ENCODE measurements around the gene GPR68. TPM values are rescaled to one million over a fixed set of nuclear protein-coding genes. Genes with fewer than 3 reads are reported as not detected.
"Not testable (repeated sequence)": the region's sequence is repeated elsewhere in the genome, so short reads cannot be mapped to it uniquely, and the experiment has no call there.

GPR68 gene
- total and polyA plus RNA-seq, 10 donors, result 0.50 to 5.2 (median 2.5) TPM

GRCh38 chr14:91246051-91246852 lies 1.7 kb upstream of the GPR68 start:
- H3K4me1 ChIP-seq, result peaks cover 32 to 96% (median 74%) of the 10 kb centered on the region in 6 donors
- peak; percentile 78 for DNase-seq
- no peak overlapping the region for H3K4me3 ChIP-seq
- H3K36me3 ChIP-seq, result no peaks in the 10 kb centered on the region
- WGBS, 5 donors, result 81 to 91% (median 87%) methylated on average over 10 to 15 of the region's 15 CpGs
- no peaks in the 10 kb centered on the region for H3K27me3 ChIP-seq (replicated peaks in 1 of 7)
- TF ChIP-seq POLR2AphosphoS5 (IDR thresholded peaks at IDR 0.05) (peak; percentile 27 to 74 (median 29)), CTCF (IDR thresholded peaks at IDR 0.05 in 8 of 11, conservative IDR thresholded peaks at IDR 0.05 in 3 of 11) (no peak)
- intact Hi-C loops (cut with DNase I; ENCODE audit: low total_unique reads), result no loop called here
- H3K27ac ChIP-seq, result peak overlapping the region; percentile 53 to 87 (median 77)
- H3K9me3 ChIP-seq, result no peaks in the 10 kb centered on the region

GRCh38 chr14:91245616-91246015 lies 1.1 kb upstream of the GPR68 start:
- intact Hi-C loops (cut with DNase I; ENCODE audit: low total_unique reads); H3K9me3 ChIP-seq; H3K4me3 ChIP-seq; H3K27me3 ChIP-seq (replicated peaks in 1 of 7); H3K36me3 ChIP-seq: not testable (repeated sequence)
- 93 to 97% (median 96%) methylated on average over 8 of the region's 8 CpGs for WGBS, 5 donors
- Histone ChIP-seq H3K27ac (peak overlapping the region; percentile 53 to 87 (median 77)), H3K4me1 (peaks cover 32 to 96% (median 73%) of the 10 kb centered on the region in 6 donors)
- peak; percentile 64 for DNase-seq

- H3K27ac ChIP-seq, result peak overlapping the region; percentile 53 to 87 (median 77)
- peaks cover 27 to 94% (median 67%) of the 10 kb centered on the region in 6 donors for H3K4me1 ChIP-seq
- peak overlapping the region in 4 of 8 donors; percentile 20 to 65 (median 30) for H3K4me3 ChIP-seq
These were observed 525 bp upstream of the GPR68 start for GRCh38 chr14:91245029-91245428.

GRCh38 chr14:91243074-91243471 lies 1.4 kb downstream of the GPR68 start:
- peaks cover 21 to 91% (median 59%) of the 10 kb centered on the region in 6 donors for H3K4me1 ChIP-seq
- intact Hi-C loops (cut with DNase I; ENCODE audit: low total_unique reads), result no loop called here
- H3K27ac ChIP-seq, result peak overlapping the region in 7 of 8 donors; percentile 32 to 87 (median 79)
- 57 to 78% (median 70%) methylated on average over 6 of the region's 6 CpGs for WGBS, 5 donors
- peak overlapping the region in 7 of 8 donors; percentile 0 to 65 (median 18) for H3K4me3 ChIP-seq
- H3K9me3 ChIP-seq, result no peaks in the 10 kb centered on the region
- no peak for DNase-seq
- H3K27me3 ChIP-seq (replicated peaks in 1 of 7), result no peaks in the 10 kb centered on the region
- H3K36me3 ChIP-seq, result no peaks in the 10 kb centered on the region
- TF ChIP-seq POLR2A (IDR thresholded peaks at IDR 0.05), result no peak

More at GRCh38 chr14:91245029-91245428, 525 bp upstream of the GPR68 start:
- no peaks in the 10 kb centered on the region for H3K36me3 ChIP-seq
- H3K27me3 ChIP-seq (replicated peaks in 1 of 7), result no peaks in the 10 kb centered on the region
- intact Hi-C loops (cut with DNase I; ENCODE audit: low total_unique reads), result no loop called here
- 66 to 75% (median 71%) methylated on average over 7 to 9 of the region's 9 CpGs for WGBS, 5 donors
- H3K9me3 ChIP-seq, result no peaks in the 10 kb centered on the region
- peak in 1 of 3 donors; percentile 53 for TF ChIP-seq POLR2AphosphoS5 (IDR thresholded peaks at IDR 0.05)
- TF ChIP-seq CTCF (IDR thresholded peaks at IDR 0.05 in 8 of 11, conservative IDR thresholded peaks at IDR 0.05 in 3 of 11), result no peak
- TF ChIP-seq POLR2A (IDR thresholded peaks at IDR 0.05), result no peak
- peak; percentile 87 for DNase-seq

- no peaks in the 10 kb centered on the region for H3K9me3 ChIP-seq
- H3K27ac ChIP-seq, result peak overlapping the region in 7 of 8 donors; percentile 32 to 87 (median 79)
- intact Hi-C loops (cut with DNase I; ENCODE audit: low total_unique reads), result no loop called here
- H3K36me3 ChIP-seq, result no peaks in the 10 kb centered on the region
- H3K4me3 ChIP-seq, result peak overlapping the region in 7 of 8 donors; percentile 6 to 65 (median 18)
- 66 to 81% (median 66%) methylated on average over 4 of the region's 4 CpGs for WGBS, 5 donors
- no peaks in the 10 kb centered on the region for H3K27me3 ChIP-seq (replicated peaks in 1 of 7)
- no peak for TF ChIP-seq POLR2AphosphoS5 (IDR thresholded peaks at IDR 0.05)
- no peak for TF ChIP-seq CTCF (IDR thresholded peaks at IDR 0.05 in 8 of 11, conservative IDR thresholded peaks at IDR 0.05 in 3 of 11)
- TF ChIP-seq POLR2A (IDR thresholded peaks at IDR 0.05), result no peak
- DNase-seq, result no peak
- H3K4me1 ChIP-seq, result peaks cover 21 to 88% (median 59%) of the 10 kb centered on the region in 6 donors
These were observed 1.9 kb downstream of the GPR68 start for GRCh38 chr14:91242635-91243034.
